HEK293 (cell line): ENCODE measurements around the gene VEZF1.

Experiments
- AEBP2 ChIP-seq: fragments of 450-650 bp; formaldehyde crosslinking; IDR thresholded peaks from 2 replicates; pipeline ENCODE4 v1.5.1; 2016; ENCODE audit warnings: missing biosample characterization, missing genetic modification characterization, borderline replicate concordance
- ATF2 ChIP-seq: fragments of 450-650 bp; formaldehyde crosslinking; IDR thresholded peaks from 2 replicates; pipeline ENCODE4 v1.5.1; 2016; ENCODE audit warnings: missing biosample characterization, missing genetic modification characterization, low read depth
- CTCF ChIP-seq: fragments of 450-650 bp; formaldehyde crosslinking; IDR thresholded peaks from 2 replicates; pipeline ENCODE4 v1.5.1; 2016; ENCODE audit warnings: missing biosample characterization, missing genetic modification characterization
- HOXA7 ChIP-seq: sonication (generic); formaldehyde crosslinking; IDR thresholded peaks from 2 replicates; pipeline ENCODE4 v1.8.1; 2022; ENCODE audit warnings: missing genetic modification reagents, borderline replicate concordance
- HOXD13 ChIP-seq: sonication (generic); formaldehyde crosslinking; IDR thresholded peaks from 2 replicates; pipeline ENCODE4 v1.8.0; 2022; ENCODE audit warnings: missing genetic modification reagents, borderline replicate concordance
- IKZF3 ChIP-seq: fragments of 450-650 bp; IDR thresholded peaks from 2 replicates; pipeline ENCODE4 v1.5.0; 2018; ENCODE audit warnings: missing biosample characterization, mild to moderate bottlenecking, missing genetic modification characterization, moderate library complexity
- KLF1 ChIP-seq: fragments of 450-650 bp; formaldehyde crosslinking; IDR thresholded peaks from 2 replicates; pipeline ENCODE4 v1.5.1; 2016; ENCODE audit warnings: missing biosample characterization, missing genetic modification characterization
- PRDM1 ChIP-seq: fragments of 450-650 bp; formaldehyde crosslinking; IDR thresholded peaks from 2 replicates; pipeline ENCODE4; 2016; ENCODE audit warnings: missing biosample characterization, missing genetic modification characterization
- PRDM10 ChIP-seq: fragments of 450-650 bp; formaldehyde crosslinking; IDR thresholded peaks from 2 replicates; pipeline ENCODE4 v1.5.1; 2016; ENCODE audit warnings: missing biosample characterization, missing genetic modification characterization
- YY2 ChIP-seq: fragments of 450-650 bp; formaldehyde crosslinking; IDR thresholded peaks from 2 replicates; pipeline ENCODE4 v1.5.1; 2016; ENCODE audit warnings: missing biosample characterization, missing genetic modification characterization
- ZFP69B ChIP-seq: fragments of 450-650 bp; formaldehyde crosslinking; IDR thresholded peaks from 2 replicates; pipeline ENCODE4 v1.5.1; 2016; ENCODE audit warnings: missing biosample characterization, missing genetic modification characterization
- ZNF138 ChIP-seq: fragments of 450-650 bp; formaldehyde crosslinking; IDR thresholded peaks from 2 replicates; pipeline ENCODE4 v1.5.1; 2016; ENCODE audit warnings: missing biosample characterization, missing genetic modification characterization, borderline replicate concordance
- ZNF140 ChIP-seq: fragments of 450-650 bp; formaldehyde crosslinking; IDR thresholded peaks from 2 replicates; pipeline ENCODE4 v1.5.1; 2016; ENCODE audit warnings: missing biosample characterization, missing genetic modification characterization
- ZNF18 ChIP-seq: fragments of 450-650 bp; formaldehyde crosslinking; IDR thresholded peaks from 2 replicates; pipeline ENCODE4 v1.5.1; 2016; ENCODE audit warnings: missing biosample characterization, missing genetic modification characterization
- ZNF239 ChIP-seq: fragments of 450-650 bp; formaldehyde crosslinking; IDR thresholded peaks from 2 replicates; pipeline ENCODE4 v1.5.1; 2016; ENCODE audit warnings: missing biosample characterization, missing genetic modification characterization
- ZNF280C ChIP-seq: fragments of 450-650 bp; formaldehyde crosslinking; IDR thresholded peaks from 2 replicates; pipeline ENCODE4 v1.5.1; 2016; ENCODE audit warnings: missing biosample characterization, missing genetic modification characterization
- ZNF335 ChIP-seq: fragments of 450-650 bp; formaldehyde crosslinking; conservative IDR thresholded peaks from 2 replicates; pipeline ENCODE4 v1.5.1; 2016; ENCODE audit warnings: missing biosample characterization, missing genetic modification characterization
- ZNF48 ChIP-seq: fragments of 450-650 bp; formaldehyde crosslinking; IDR thresholded peaks from 2 replicates; pipeline ENCODE4 v1.5.1; 2016; ENCODE audit warnings: missing biosample characterization, missing genetic modification characterization
- ZNF558 ChIP-seq: fragments of 450-650 bp; formaldehyde crosslinking; IDR thresholded peaks from 2 replicates; pipeline ENCODE4 v1.5.1; 2016; ENCODE audit warnings: missing biosample characterization, missing genetic modification characterization
- ZNF580 ChIP-seq: fragments of 450-650 bp; formaldehyde crosslinking; IDR thresholded peaks from 2 replicates; pipeline ENCODE4 v1.5.1; 2016; ENCODE audit warnings: missing biosample characterization, missing genetic modification characterization
- ZNF610 ChIP-seq: fragments of 450-650 bp; formaldehyde crosslinking; IDR thresholded peaks from 2 replicates; pipeline ENCODE4 v1.5.1; 2016; ENCODE audit warnings: missing biosample characterization, missing genetic modification characterization, borderline replicate concordance
- ZNF623 ChIP-seq: fragments of 450-650 bp; formaldehyde crosslinking; IDR thresholded peaks from 2 replicates; pipeline ENCODE4 v1.5.1; 2016; ENCODE audit warnings: missing biosample characterization, missing genetic modification characterization
- ZNF629 ChIP-seq: fragments of 450-650 bp; formaldehyde crosslinking; IDR thresholded peaks from 2 replicates; pipeline ENCODE4 v1.5.1; 2017; ENCODE audit warnings: missing biosample characterization, missing genetic modification characterization
- ZNF791 ChIP-seq: fragments of 450-650 bp; formaldehyde crosslinking; IDR thresholded peaks from 2 replicates; pipeline ENCODE4 v1.5.1; 2016; ENCODE audit warnings: missing biosample characterization, missing genetic modification characterization
- ZSCAN18 ChIP-seq: fragments of 450-650 bp; formaldehyde crosslinking; IDR thresholded peaks from 2 replicates; pipeline ENCODE4 v1.5.1; 2016; ENCODE audit warnings: missing biosample characterization, missing genetic modification characterization

Gene VEZF1

GRCh38 chr17:58005031-58005727 is 17.1 kb upstream of the VEZF1 start (continued):
- TF ChIP-seq ZNF18 (tag by site-specific recombination) (peak; percentile 71; the same call in 1 of the 2 replicates), ZNF558 (no peak), ZNF239 (tag by site-specific recombination) (no peak), ZSCAN18 (tag by site-specific recombination) (no peak), ZNF610 (no peak), ZNF48 (no peak), ZNF623 (tag by site-specific recombination) (no peak), PRDM10 (tag by site-specific recombination) (no peak), ZNF280C (tag by site-specific recombination) (no peak), ZNF580 (tag by site-specific recombination) (no peak), YY2 (tag by site-specific recombination) (no peak), ZNF140 (tag by site-specific recombination) (no peak), PRDM1 (tag by site-specific recombination) (0 out of 2 replicates have a peak, but pooled peaks have one; percentile 54), HOXA7 (CRISPR knock-in tag) (no peak), IKZF3 (tag by site-specific recombination) (no peak), ATF2 (peak; percentile 75; the same call in 1 of the 2 replicates), ZFP69B (tag by site-specific recombination) (no peak), AEBP2 (tag by site-specific recombination) (no peak), HOXD13 (CRISPR knock-in tag) (no peak), CTCF (0 out of 2 replicates have a peak, but pooled peaks have one; percentile 43), ZNF791 (tag by site-specific recombination) (no peak), ZNF138 (tag by site-specific recombination) (no peak), KLF1 (no peak), ZNF335 (tag by site-specific recombination) (peak; percentile 64), ZNF629 (tag by site-specific recombination) (peak; percentile 53; the same call in 1 of the 2 replicates)
